ENCODE measurements around the gene MET.

MET gene

DNA sequence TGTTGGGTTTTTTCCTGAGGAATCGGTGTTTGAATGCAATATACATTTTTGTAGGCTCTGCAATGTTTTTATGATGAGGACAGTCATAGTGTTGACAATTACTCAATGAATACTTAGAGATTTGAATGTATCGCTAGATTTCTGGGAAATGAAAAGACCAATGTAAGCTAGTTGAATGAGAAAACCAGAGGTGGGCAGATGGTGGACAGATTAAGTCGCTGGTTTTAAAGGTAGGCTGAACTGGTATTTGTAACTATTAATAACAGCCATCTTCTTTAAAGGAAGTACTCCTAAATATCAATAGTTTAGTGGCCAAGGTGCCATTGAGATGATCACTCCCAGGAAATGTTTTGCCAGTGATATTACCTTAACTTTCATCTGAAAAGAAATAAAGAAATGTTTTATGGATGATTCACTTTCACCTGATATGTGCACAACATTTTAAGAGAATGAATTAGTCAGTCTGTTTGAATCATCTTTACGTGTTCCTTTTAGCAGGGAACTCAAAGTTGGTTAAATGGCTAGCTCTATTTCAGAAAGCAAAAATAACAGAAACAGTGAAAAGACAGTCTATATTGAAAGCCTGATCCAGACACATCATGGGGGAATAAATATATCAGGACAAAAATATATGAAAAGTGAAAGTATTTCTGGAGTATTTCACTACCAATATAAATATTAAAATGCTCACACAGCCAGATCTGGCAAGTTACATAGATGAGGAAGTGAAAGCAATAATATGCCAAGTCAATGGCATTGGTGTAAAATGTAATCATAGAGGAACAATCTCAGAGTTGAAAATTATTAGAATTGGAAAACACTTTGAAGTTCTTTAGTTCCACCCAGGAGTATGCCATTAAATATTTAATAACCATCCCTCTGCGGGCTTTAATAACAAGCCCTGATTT, 20.7 kb downstream of the MET start:
- no peak for DNase-seq (ENCODE audit: low read depth)
- TF ChIP-seq, protein P1, sequence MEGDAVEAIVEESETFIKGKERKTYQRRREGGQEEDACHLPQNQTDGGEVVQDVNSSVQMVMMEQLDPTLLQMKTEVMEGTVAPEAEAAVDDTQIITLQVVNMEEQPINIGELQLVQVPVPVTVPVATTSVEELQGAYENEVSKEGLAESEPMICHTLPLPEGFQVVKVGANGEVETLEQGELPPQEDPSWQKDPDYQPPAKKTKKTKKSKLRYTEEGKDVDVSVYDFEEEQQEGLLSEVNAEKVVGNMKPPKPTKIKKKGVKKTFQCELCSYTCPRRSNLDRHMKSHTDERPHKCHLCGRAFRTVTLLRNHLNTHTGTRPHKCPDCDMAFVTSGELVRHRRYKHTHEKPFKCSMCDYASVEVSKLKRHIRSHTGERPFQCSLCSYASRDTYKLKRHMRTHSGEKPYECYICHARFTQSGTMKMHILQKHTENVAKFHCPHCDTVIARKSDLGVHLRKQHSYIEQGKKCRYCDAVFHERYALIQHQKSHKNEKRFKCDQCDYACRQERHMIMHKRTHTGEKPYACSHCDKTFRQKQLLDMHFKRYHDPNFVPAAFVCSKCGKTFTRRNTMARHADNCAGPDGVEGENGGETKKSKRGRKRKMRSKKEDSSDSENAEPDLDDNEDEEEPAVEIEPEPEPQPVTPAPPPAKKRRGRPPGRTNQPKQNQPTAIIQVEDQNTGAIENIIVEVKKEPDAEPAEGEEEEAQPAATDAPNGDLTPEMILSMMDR (IDR thresholded peaks at IDR 0.05; ENCODE audit: control insufficient read depth, insufficient read depth, low read depth, low read length, missing control alignments) = no peak
- H3K4me3 ChIP-seq (ENCODE audit: control insufficient read depth, low read depth, low read length) = no peak overlapping the region

DNA sequence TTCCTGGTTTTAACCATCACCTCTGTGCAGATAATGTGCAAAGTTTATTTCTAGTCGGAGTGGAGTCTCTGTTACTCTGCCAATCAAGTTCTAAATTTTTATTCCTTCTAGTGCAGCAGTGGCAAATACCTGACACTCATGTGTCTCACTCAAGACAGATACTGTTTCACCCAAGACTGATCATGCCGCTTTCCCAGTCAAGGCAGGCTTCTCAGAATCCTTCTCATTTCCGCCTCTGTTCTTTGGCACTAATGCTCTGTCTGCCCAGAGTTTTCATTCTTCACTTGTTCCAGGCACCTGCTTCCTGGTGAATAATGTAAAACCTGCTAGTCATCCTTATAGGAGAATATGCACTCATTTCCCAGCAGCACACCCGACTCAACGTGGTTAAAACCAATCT, 24.7 kb downstream of the MET start:
- TF ChIP-seq, protein P1 (IDR thresholded peaks at IDR 0.05; ENCODE audit: control insufficient read depth, insufficient read depth, low read depth, low read length, missing control alignments) = no peak

DNA sequence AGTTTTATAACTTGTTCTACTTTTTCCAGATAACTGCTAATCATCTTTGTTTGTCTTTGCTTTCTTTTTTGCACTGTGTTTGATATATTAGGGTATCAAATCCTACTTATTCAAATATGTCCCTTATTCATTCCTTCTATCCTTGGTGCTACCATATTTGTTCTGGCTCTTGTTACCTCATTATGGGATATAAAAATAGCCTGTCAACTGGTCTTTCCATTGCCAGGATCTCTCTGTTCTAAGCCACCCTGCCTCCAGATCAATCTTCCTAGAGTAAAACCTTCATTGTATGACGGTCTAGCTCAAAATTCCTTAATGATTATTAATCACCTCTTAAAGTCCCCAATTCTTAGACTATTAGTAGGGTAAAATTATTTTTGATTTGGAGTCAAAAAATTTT, 25.2 kb downstream of the MET start:
- TF ChIP-seq, protein P1 (IDR thresholded peaks at IDR 0.05; ENCODE audit: control insufficient read depth, insufficient read depth, low read depth, low read length, missing control alignments) = no peak
- H3K4me3 ChIP-seq (ENCODE audit: control insufficient read depth, low read depth, low read length) = no peak overlapping the region
- no peak for DNase-seq (ENCODE audit: low read depth)

More for the DNA sequence above, 24.7 kb downstream of the MET start:
- no peak overlapping the region for H3K4me3 ChIP-seq (ENCODE audit: control insufficient read depth, low read depth, low read length)
- DNase-seq (ENCODE audit: low read depth) = no peak

DNA sequence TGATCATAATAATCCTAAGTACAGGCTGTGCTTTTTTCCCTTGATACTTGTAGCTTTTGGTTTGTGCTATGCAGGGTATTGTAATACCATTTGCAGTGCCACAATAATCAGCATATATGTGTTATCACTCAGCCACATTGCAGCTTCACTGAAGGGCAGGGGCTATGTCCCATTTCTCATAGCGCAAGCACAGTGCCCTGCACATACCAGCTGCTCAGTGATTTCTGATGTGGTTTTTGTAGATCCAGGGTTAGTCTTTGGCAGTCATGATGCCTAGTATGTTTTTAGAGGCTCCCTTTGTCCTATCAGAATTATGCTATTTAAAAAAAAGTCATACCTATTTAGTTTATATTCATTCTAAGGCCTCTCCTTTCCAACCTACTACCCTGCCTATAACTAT, 25.8 kb downstream of the MET start:
- DNase-seq (ENCODE audit: low read depth) = no peak
- TF ChIP-seq, protein P1 (IDR thresholded peaks at IDR 0.05; ENCODE audit: control insufficient read depth, insufficient read depth, low read depth, low read length, missing control alignments) = no peak
- no peak overlapping the region for H3K4me3 ChIP-seq (ENCODE audit: control insufficient read depth, low read depth, low read length)

DNA sequence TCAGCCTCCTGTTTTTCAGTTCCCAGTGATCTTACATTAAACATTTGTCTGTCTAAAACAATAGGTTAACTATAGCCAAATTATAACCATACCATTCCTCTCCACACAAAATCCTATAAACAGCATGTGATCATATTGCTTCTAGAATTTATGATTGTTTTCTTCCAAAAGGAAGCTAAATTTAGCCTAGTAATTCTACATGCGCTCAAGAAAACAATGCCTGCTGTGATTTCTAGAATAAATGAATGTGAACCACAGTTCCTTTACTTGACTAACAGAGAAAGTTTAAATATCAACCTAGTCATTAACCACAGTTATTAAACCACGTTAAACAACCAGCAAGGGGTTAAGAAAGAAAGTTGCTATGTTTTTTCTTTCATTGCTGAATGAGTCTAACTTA, 26.4 kb downstream of the MET start:
- TF ChIP-seq, protein P1 (IDR thresholded peaks at IDR 0.05; ENCODE audit: control insufficient read depth, insufficient read depth, low read depth, low read length, missing control alignments) = no peak
- no peak for DNase-seq (ENCODE audit: low read depth)

DNA sequence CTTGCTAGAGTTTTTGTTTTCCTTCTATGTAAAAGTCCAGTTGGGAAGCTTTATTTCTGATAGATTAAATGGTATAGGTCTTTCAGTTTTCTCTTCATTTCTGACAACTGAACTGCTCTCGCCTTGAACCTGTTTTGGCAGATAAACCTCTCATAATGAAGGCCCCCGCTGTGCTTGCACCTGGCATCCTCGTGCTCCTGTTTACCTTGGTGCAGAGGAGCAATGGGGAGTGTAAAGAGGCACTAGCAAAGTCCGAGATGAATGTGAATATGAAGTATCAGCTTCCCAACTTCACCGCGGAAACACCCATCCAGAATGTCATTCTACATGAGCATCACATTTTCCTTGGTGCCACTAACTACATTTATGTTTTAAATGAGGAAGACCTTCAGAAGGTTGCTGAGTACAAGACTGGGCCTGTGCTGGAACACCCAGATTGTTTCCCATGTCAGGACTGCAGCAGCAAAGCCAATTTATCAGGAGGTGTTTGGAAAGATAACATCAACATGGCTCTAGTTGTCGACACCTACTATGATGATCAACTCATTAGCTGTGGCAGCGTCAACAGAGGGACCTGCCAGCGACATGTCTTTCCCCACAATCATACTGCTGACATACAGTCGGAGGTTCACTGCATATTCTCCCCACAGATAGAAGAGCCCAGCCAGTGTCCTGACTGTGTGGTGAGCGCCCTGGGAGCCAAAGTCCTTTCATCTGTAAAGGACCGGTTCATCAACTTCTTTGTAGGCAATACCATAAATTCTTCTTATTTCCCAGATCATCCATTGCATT, 27.1 kb downstream of the MET start:
- no peak for DNase-seq (ENCODE audit: low read depth)

More for the DNA sequence above, 26.4 kb downstream of the MET start:
- no peak overlapping the region for H3K4me3 ChIP-seq (ENCODE audit: control insufficient read depth, low read depth, low read length)

More for the DNA sequence above, 27.1 kb downstream of the MET start:
- no peak overlapping the region for H3K4me3 ChIP-seq (ENCODE audit: control insufficient read depth, low read depth, low read length)
- TF ChIP-seq, protein P1 (IDR thresholded peaks at IDR 0.05; ENCODE audit: control insufficient read depth, insufficient read depth, low read depth, low read length, missing control alignments) = no peak
